H1 (cell line): ENCODE measurements around the gene B9D2. TPM values are rescaled to one million over a fixed set of nuclear protein-coding genes. Genes with fewer than 3 reads are reported as not detected.

Experiments used
- CTCF ChIA-PET: fragments of 300-600 bp; sonication (Branson Sonifier 250); formaldehyde crosslinking; loops from one replicate; lab custom pipeline; 2021; ENCODE audit not compliant: partially characterized antibody; lab: Charles Lee
- POLR2A ChIA-PET: fragments of 300-600 bp; sonication (Branson Sonifier 250); formaldehyde crosslinking; loops from one replicate; lab custom pipeline; 2021; ENCODE audit warnings: inconsistent platforms; ENCODE audit not compliant: partially characterized antibody; lab: Charles Lee
- DNase-seq, 2 experiments: peaks; one replicate each; pipeline versions ENCODE4 v3.0.0 to v3.0.0-alpha.2; 2010 to 2022; ENCODE audit warnings: low spot score in 2 of 2, low read depth in 1 of 2, mixed read lengths in 1 of 2
- FAIRE-seq: peaks from 2 replicates; lab custom pipeline; 2011; peaks lifted over from hg19 to GRCh38; lab: Jason Lieb, UNC
- H2AFZ ChIP-seq: 2 replicates; pipeline ENCODE4 v1.8.1; 2012; ENCODE audit warnings: low read length, inconsistent platforms
- H2AK5ac ChIP-seq: 2 replicates; pipeline ENCODE4 v1.6.1; 2013; ENCODE audit warnings: low read depth, low read length
- H2BK120ac ChIP-seq: replicated peaks from 2 replicates; pipeline ENCODE3; 2013; ENCODE audit warnings: low read depth, low read length, inconsistent platforms
- H2BK12ac ChIP-seq: 2 replicates; pipeline ENCODE4 v1.6.1; 2013; ENCODE audit warnings: low read depth, low read length
- H2BK15ac ChIP-seq: 2 replicates; pipeline ENCODE4 v1.6.1; 2013; ENCODE audit warnings: low read length
- H2BK20ac ChIP-seq: 2 replicates; pipeline ENCODE4 v1.6.1; 2013; ENCODE audit warnings: low read length
- H2BK5ac ChIP-seq: 2 replicates; pipeline ENCODE4 v1.6.1; 2013; ENCODE audit warnings: low read depth, low read length
- H3K14ac ChIP-seq: 2 replicates; pipeline ENCODE4 v1.6.1; 2013; ENCODE audit warnings: inconsistent platforms; ENCODE audit not compliant: insufficient read length
- H3K18ac ChIP-seq: 2 replicates; pipeline ENCODE4 v1.6.1; 2013; ENCODE audit warnings: low read length; ENCODE audit errors: extremely low read depth
- H3K23ac ChIP-seq: 2 replicates; pipeline ENCODE4 v1.6.1; 2013; ENCODE audit warnings: inconsistent platforms; ENCODE audit not compliant: insufficient read length
- H3K23me2 ChIP-seq: 2 replicates; pipeline ENCODE4 v1.6.1; 2013; ENCODE audit warnings: low read depth, low read length
- H3K27ac ChIP-seq: 2 replicates; pipeline ENCODE4 v1.6.1; 2011; ENCODE audit warnings: low read depth, low read length, inconsistent platforms
- H3K27me3 ChIP-seq, 4 experiments: replicated peaks in 1 of 4; 1 replicate in 1 of 4; 2 replicates in 3 of 4; pipeline versions ENCODE4 v1.6.1 to v1.8.1; 2011 to 2013; ENCODE audit warnings: low read length in 3 of 4, mild to moderate bottlenecking in 3 of 4, inconsistent platforms in 2 of 4, mixed read lengths in 2 of 4, moderate library complexity in 1 of 4; ENCODE audit not compliant: control insufficient read depth in 3 of 4, insufficient read depth in 3 of 4; ENCODE audit errors: extremely low read depth in 1 of 4
- H3K36me3 ChIP-seq, 4 experiments: 2 replicates each; pipeline versions ENCODE4 v1.6.1 to v1.8.1; 2011 to 2013; ENCODE audit warnings: mild to moderate bottlenecking in 4 of 4, low read length in 3 of 4, moderate library complexity in 2 of 4, control low read depth in 1 of 4, inconsistent platforms in 1 of 4; ENCODE audit not compliant: insufficient read depth in 4 of 4, control insufficient read depth in 2 of 4
- H3K4ac ChIP-seq: replicated peaks from 2 replicates; pipeline ENCODE3; 2013; ENCODE audit warnings: low read length, low read depth, mixed read lengths, inconsistent platforms; ENCODE audit not compliant: insufficient read length
- H3K4me1 ChIP-seq, 4 experiments: replicated peaks in 1 of 4; 1 replicate in 1 of 4; 2 replicates in 3 of 4; pipeline versions ENCODE4 v1.6.1 to v1.8.1; 2011 to 2013; ENCODE audit warnings: low read length in 3 of 4, inconsistent platforms in 2 of 4, mixed read lengths in 1 of 4; ENCODE audit not compliant: insufficient read depth in 4 of 4, control insufficient read depth in 3 of 4
- H3K4me2 ChIP-seq, 2 experiments: 2 replicates each; pipeline versions ENCODE4 v1.6.1 to v1.8.1; 2011 to 2013; ENCODE audit warnings: low read depth in 2 of 2, low read length in 2 of 2, control low read depth in 1 of 2, inconsistent platforms in 1 of 2, mild to moderate bottlenecking in 1 of 2; ENCODE audit not compliant: insufficient read depth in 1 of 2
- H3K4me3 ChIP-seq, 4 experiments: fragments of 200-600, 300-600 bp in 1 of 4; sonication (generic), shearing (Covaris generic), sonication (Bioruptor Twin) in 1 of 4; 2 replicates each; pipeline versions ENCODE4 v1.5.1 to v1.8.1; 2011 to 2016; ENCODE audit warnings: low read length in 4 of 4, low read depth in 3 of 4, control low read depth in 2 of 4, inconsistent platforms in 2 of 4, mild to moderate bottlenecking in 2 of 4, mixed read lengths in 1 of 4, moderate library complexity in 1 of 4; ENCODE audit not compliant: insufficient read depth in 2 of 4; ENCODE audit errors: extremely low read depth in 1 of 4
- H3K56ac ChIP-seq: replicated peaks from 2 replicates; pipeline ENCODE3; 2013; ENCODE audit warnings: low read depth, mild to moderate bottlenecking, mixed read lengths, low read length, inconsistent platforms; ENCODE audit not compliant: insufficient read length
- H3K79me1 ChIP-seq: 2 replicates; pipeline ENCODE4 v1.6.1; 2013; ENCODE audit warnings: low read depth, low read length, control low read depth
- H3K79me2 ChIP-seq, 2 experiments: 2 replicates each; pipeline versions ENCODE4 v1.6.1 to v1.8.1; 2012 to 2013; ENCODE audit warnings: low read length in 2 of 2, mild to moderate bottlenecking in 2 of 2, inconsistent platforms in 1 of 2; ENCODE audit not compliant: insufficient read depth in 2 of 2, control insufficient read depth in 1 of 2
- H3K9ac ChIP-seq, 4 experiments: replicated peaks in 1 of 4; 1 replicate in 1 of 4; 2 replicates in 3 of 4; pipeline versions ENCODE4 v1.6.1 to v1.8.1; 2011 to 2013; ENCODE audit warnings: low read depth in 3 of 4, low read length in 3 of 4, control low read depth in 2 of 4, mild to moderate bottlenecking in 2 of 4, moderate library complexity in 2 of 4, inconsistent platforms in 1 of 4; ENCODE audit errors: extremely low read depth in 1 of 4
- H3K9me3 ChIP-seq, 2 experiments: 2 replicates each; pipeline versions ENCODE4 v1.6.1 to v1.8.1; 2012 to 2013; ENCODE audit warnings: mild to moderate bottlenecking in 2 of 2, moderate library complexity in 2 of 2, control low read depth in 1 of 2, inconsistent platforms in 1 of 2, low read depth in 1 of 2, low read length in 1 of 2, mixed read lengths in 1 of 2; ENCODE audit not compliant: insufficient read depth in 2 of 2
- H4K20me1 ChIP-seq, 2 experiments: replicated peaks in 1 of 2; 2 replicates each; pipeline versions ENCODE3 to v1.8.1; 2011 to 2013; ENCODE audit warnings: inconsistent platforms in 2 of 2, low read length in 2 of 2, mild to moderate bottlenecking in 1 of 2; ENCODE audit not compliant: insufficient read depth in 2 of 2, control insufficient read depth in 1 of 2
- H4K5ac ChIP-seq: 2 replicates; pipeline ENCODE4 v1.6.1; 2013; ENCODE audit warnings: low read length, low read depth, mixed read lengths, inconsistent platforms; ENCODE audit not compliant: insufficient read length
- H4K8ac ChIP-seq: 2 replicates; pipeline ENCODE4 v1.8.0; 2013; ENCODE audit warnings: mild to moderate bottlenecking, moderate library complexity, low read length, inconsistent platforms; ENCODE audit not compliant: insufficient read depth; ENCODE audit errors: extremely low read depth
- H4K91ac ChIP-seq: replicated peaks from 2 replicates; pipeline ENCODE3; 2013; ENCODE audit warnings: low read length, mixed read lengths, inconsistent platforms; ENCODE audit not compliant: insufficient read length
- POLR2AphosphoS5 ChIP-seq: IDR thresholded peaks from 2 replicates; pipeline ENCODE4 v1.6.1; 2011; ENCODE audit warnings: low read depth, low read length
- WGBS, 2 experiments: shearing (Covaris generic) in 1 of 2; methylation state at CpG; one replicate each; pipeline versions ENCODE4 v1.1.6 to v1.1.7; 2013 to 2015; ENCODE audit warnings: low lambda C conversion rate in 2 of 2, mixed read lengths in 2 of 2, inconsistent platforms in 1 of 2, low coverage in 1 of 2, missing lambda C conversion rate in 1 of 2; ENCODE audit not compliant: insufficient replicate concordance in 2 of 2, insufficient coverage in 1 of 2, insufficient read length in 1 of 2; ENCODE audit errors: extremely low coverage in 1 of 2, missing lambda C conversion rate in 1 of 2; 5-methylcytosine and 5-hydroxymethylcytosine counted together
- polyA plus RNA-seq, 7 experiments: library from polyadenylated mRNA; depleted of rRNA in 3 of 7; stranded (reverse) in 5 of 7; unstranded in 2 of 7; fragments of >200 nt in 5 of 7; fragments of 200-250 nt in 2 of 7; gene quantifications; 1 replicate in 5 of 7; 2 replicates in 1 of 7; 4 replicates in 1 of 7; pipeline versions ENCODE4 v1.2.1 to v1.2.3, GENCODE V29; 2011 to 2013; ENCODE audit warnings: missing spikeins in 2 of 7, mixed read lengths in 2 of 7
- total RNA-seq: library from RNA; stranded (reverse); fragmentation: NEBNext Ultra II Directional; extraction: Animal tissue kit (Norgen Biotek cat#: 25700); gene quantifications from 2 replicates; pipeline ENCODE4 v1.2.1, GENCODE V29; 2021

The B9D2 gene
- total and polyA plus RNA-seq, 2 of the 8 experiments (the other 6 are each of a cell fraction or from before 2014, with no cell fraction given): 4.9 to 6.3 TPM

- H4K91ac ChIP-seq: no peak overlapping the region
- TF ChIP-seq POLR2AphosphoS5: peak; percentile 1; the same call in 1 of the 2 replicates
Measured at GRCh38 chr19:41309180-41310032, 54.5 kb downstream of the B9D2 start.

More at GRCh38 chr19:41309180-41310032, 54.5 kb downstream of the B9D2 start:
- no peak overlapping the region for H2BK15ac ChIP-seq
- H4K5ac ChIP-seq: peak overlapping the region; percentile 45
- WGBS, 2 experiments: 48% methylated on average over 25 of the region's 26 CpGs; no CpG with 5 or more reads in 1 of the 2 experiments
- H3K36me3 ChIP-seq: peaks cover 21 to 32% (median 25%) of the 10 kb centered on the region in 4 experiments; a peak in 7 of 8 replicates
- H3K4me2 ChIP-seq: peak overlapping the region; percentile 80 to 83
- no peak overlapping the region for H3K4ac ChIP-seq
- no peak overlapping the region for H2AK5ac ChIP-seq
- H3K14ac ChIP-seq: no peak overlapping the region
- no peak overlapping the region for H2BK12ac ChIP-seq
- H3K23ac ChIP-seq: no peak overlapping the region
- H3K56ac ChIP-seq: peak overlapping the region; percentile 80
- H3K27ac ChIP-seq: 0 out of 2 replicates have a peak overlapping the region, but pooled peaks have one; percentile 92
- peaks cover 0 to 10% (median under 1%) of the 10 kb centered on the region in 4 experiments; a peak in 3 of 7 replicates for H3K4me1 ChIP-seq
- H3K9ac ChIP-seq: peak overlapping the region in 3 of 4 experiments; percentile 79 to 94 (median 93); a peak in 6 of 7 replicates
- H3K79me1 ChIP-seq: peaks cover 7% of the 10 kb centered on the region; the same call in 1 of the 2 replicates
- H2BK120ac ChIP-seq: no peak overlapping the region
- H3K4me3 ChIP-seq: peak overlapping the region; percentile 62 to 91 (median 77)
- FAIRE-seq (no peak), DNase-seq (peak in 1 of 2 experiments; percentile 48)
- peaks cover 7% of the 10 kb centered on the region for H3K23me2 ChIP-seq
- H3K79me2 ChIP-seq: peaks cover 0 to 8% of the 10 kb centered on the region in 2 experiments; a peak in 2 of 4 replicates
- peak overlapping the region; percentile 60; the same call in 1 of the 2 replicates for H3K18ac ChIP-seq
- no peak overlapping the region for H2AFZ ChIP-seq
- CTCF ChIA-PET: interaction anchor here (0.7 to 7.3 kb wide), 19 partner anchors 10 to 333 kb away, joined by 3 to 63 read pairs (median 4); no protein-coding TSS in a partner anchor
- POLR2A ChIA-PET: interaction anchor here (0.6 to 22.6 kb wide), 24 partner anchors 13 to 1055 kb away, joined by 3 to 579 read pairs (median 4); partner anchors contain the start of genes ACTMAP, HNRNPUL1 and TGFB1
- H4K20me1 ChIP-seq: peaks cover 0 to 8% of the 10 kb centered on the region in 2 experiments
- no peaks in the 10 kb centered on the region for H3K9me3 ChIP-seq
- H2BK20ac ChIP-seq: no peak overlapping the region
- H4K8ac ChIP-seq: no peak overlapping the region
- H3K27me3 ChIP-seq: no peaks in the 10 kb centered on the region
- peak overlapping the region; percentile 71 for H2BK5ac ChIP-seq
